ENCODE data around the gene PACS2. TPM values are rescaled to one million over a fixed set of nuclear protein-coding genes. Genes with fewer than 3 reads are reported as not detected.

PACS2 gene
- total RNA-seq, 4 donors from 2014 or later = 142 to 225 (median 183) TPM

GRCh38 chr14:105411017-105411941, 96.7 kb downstream of the PACS2 start:
- Histone ChIP-seq H3K4me1 (peaks cover 0 to 26% (median 14%) of the 10 kb centered on the region in 4 donors), H3K36me3 (no peaks in the 10 kb centered on the region), H3K27ac (peak overlapping the region in 1 of 4 donors; percentile 57), H3K27me3 (peaks cover 0 to 25% of the 10 kb centered on the region in 2 donors), H3K4me3 (peak overlapping the region; percentile 9 to 45 (median 22)), H3K9me3 (no peaks in the 10 kb centered on the region)
- no peak for TF ChIP-seq EP300 (IDR thresholded peaks at IDR 0.05)
- no peak for TF ChIP-seq POLR2A (IDR thresholded peaks at IDR 0.05)
- no peak for TF ChIP-seq CTCF (IDR thresholded peaks at IDR 0.05)
- DNase-seq (ENCODE audit: low spot score in 2 of 2) = no peak
- 9 to 11% methylated on average over 31 to 52 of the region's 86 CpGs for WGBS, 2 donors

- DNase-seq (ENCODE audit: low spot score in 2 of 2) = no peak
- Histone ChIP-seq H3K4me3 (peak overlapping the region in 1 of 4 donors; percentile 45), H3K27me3 (peaks cover 0 to 25% of the 10 kb centered on the region in 2 donors), H3K27ac (peak overlapping the region in 1 of 4 donors; percentile 57), H3K4me1 (peaks cover 0 to 26% (median 14%) of the 10 kb centered on the region in 4 donors), H3K9me3 (no peaks in the 10 kb centered on the region), H3K36me3 (no peaks in the 10 kb centered on the region)
- TF ChIP-seq POLR2A (IDR thresholded peaks at IDR 0.05) (no peak), EP300 (IDR thresholded peaks at IDR 0.05) (no peak), CTCF (IDR thresholded peaks at IDR 0.05) (no peak)
- 65 to 69% methylated on average over 11 to 17 of the region's 17 CpGs for WGBS, 2 donors
These were observed 97.6 kb downstream of the PACS2 start for GRCh38 chr14:105411985-105412770.

- TF ChIP-seq CTCF (IDR thresholded peaks at IDR 0.05) = no peak
- no peak for TF ChIP-seq EP300 (IDR thresholded peaks at IDR 0.05)
- TF ChIP-seq POLR2A (IDR thresholded peaks at IDR 0.05) = no peak
- no peak for DNase-seq (ENCODE audit: low spot score in 2 of 2)
These were observed 98.4 kb downstream of the PACS2 start for GRCh38 chr14:105412771-105413543.

GRCh38 chr14:105413544-105413886, 99.0 kb downstream of the PACS2 start:
- no peak for DNase-seq (ENCODE audit: low spot score in 2 of 2)
- no peaks in the 10 kb centered on the region for H3K9me3 ChIP-seq
- WGBS, 2 donors = 97 to 100% methylated on average over 2 of the region's 2 CpGs

More at GRCh38 chr14:105412771-105413543, 98.4 kb downstream of the PACS2 start:
- H3K4me3 ChIP-seq = no peak overlapping the region
- H3K27ac ChIP-seq = no peak overlapping the region
- peaks cover 0 to 25% of the 10 kb centered on the region in 2 donors for H3K27me3 ChIP-seq
- peaks cover 0 to 26% (median 14%) of the 10 kb centered on the region in 4 donors for H3K4me1 ChIP-seq
- H3K36me3 ChIP-seq = no peaks in the 10 kb centered on the region
- WGBS, 2 donors = 82 to 86% methylated on average over 7 to 8 of the region's 8 CpGs
- H3K9me3 ChIP-seq = no peaks in the 10 kb centered on the region

More at GRCh38 chr14:105413544-105413886, 99.0 kb downstream of the PACS2 start:
- no peak for TF ChIP-seq CTCF (IDR thresholded peaks at IDR 0.05)
- no peak for TF ChIP-seq EP300 (IDR thresholded peaks at IDR 0.05)
- TF ChIP-seq POLR2A (IDR thresholded peaks at IDR 0.05) = no peak
- H3K27me3 ChIP-seq = peaks cover 0 to 25% of the 10 kb centered on the region in 2 donors
- H3K4me1 ChIP-seq = peaks cover 0 to 26% (median 14%) of the 10 kb centered on the region in 4 donors
- H3K36me3 ChIP-seq = no peaks in the 10 kb centered on the region
- no peak overlapping the region for H3K27ac ChIP-seq
- no peak overlapping the region for H3K4me3 ChIP-seq
